Sciatic nerve (tissue), 2 donors: ENCODE data around the gene RANBP3L. TPM values are rescaled to one million over a fixed set of nuclear protein-coding genes. Genes with fewer than 3 reads are reported as not detected.
"Not testable (repeated sequence)": the region's sequence is repeated elsewhere in the genome, so short reads cannot be mapped to it uniquely, and the experiment has no call there.

Source experiments
- ATAC-seq: fragments of 200-7000 bp; cut with Tn5 transposase; one replicate; pipeline ENCODE4 v1.9.1; 2020; ENCODE audit warnings: mild to moderate bottlenecking, moderate library complexity
- DNase-seq: peaks from one replicate; pipeline ENCODE4 v3.0.0-alpha.2; 2020; ENCODE audit warnings: low spot score
- intact Hi-C: fragments of 100-400 bp; cut with DNase I; formaldehyde crosslinking; loops from one replicate; pipeline ENCODE4 v1.14.2; 2022
- total RNA-seq: library from RNA; stranded (reverse); fragmentation: NEBNext Ultra II Directional; extraction: Animal tissue kit (Norgen Biotek cat#: 25700); gene quantifications from one replicate; pipeline ENCODE4 v1.2.1, GENCODE V29; 2021
- donor health status: DM: no; HTN: no; CAD: no.
- donor health status: DM: no; HTN: no; CAD: no.

Gene RANBP3L
- total RNA-seq, 1 donor from 2014 or later: 0.40 TPM

DNA sequence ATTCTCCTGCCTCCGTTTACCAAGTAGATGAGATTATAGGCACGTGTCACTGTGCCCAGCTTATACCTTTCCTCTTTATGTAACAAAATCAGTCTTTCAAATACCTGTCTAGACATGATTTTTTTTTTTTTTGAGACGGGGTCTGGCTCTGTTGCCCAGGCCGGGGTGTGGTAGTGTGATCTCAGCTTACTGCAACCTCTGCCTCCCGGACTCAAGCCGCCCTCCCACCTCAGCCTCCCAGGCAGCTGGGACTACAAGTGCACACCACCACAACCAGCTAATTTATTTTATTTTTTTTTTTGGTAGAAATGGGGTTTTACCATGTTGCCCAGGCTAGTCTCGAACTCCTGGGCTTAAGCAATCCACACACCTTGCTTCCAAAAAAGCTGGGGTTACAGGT, 73.2 kb downstream of the RANBP3L start:
- intact Hi-C loops: no loop called here
- DNase-seq (no peak), ATAC-seq (no peak)

DNA sequence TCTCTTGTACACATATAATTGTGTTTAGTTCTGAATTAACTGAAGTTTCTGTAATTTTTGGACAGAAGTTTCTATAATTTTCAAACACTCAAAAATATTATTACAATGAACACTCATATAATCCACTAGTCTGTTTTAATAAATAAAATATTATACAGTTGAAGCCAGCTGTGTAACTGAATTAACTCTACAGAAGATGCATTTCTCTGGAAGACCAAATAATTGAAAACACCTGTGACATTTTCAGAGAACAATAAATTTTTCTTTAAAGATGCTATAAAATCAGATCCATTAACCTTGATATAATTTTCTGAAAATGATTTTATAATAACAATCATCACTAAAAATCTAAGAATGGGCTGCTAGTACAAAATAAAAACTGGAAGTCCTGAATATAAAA, 74.7 kb downstream of the RANBP3L start:
- DNase-seq (no peak), ATAC-seq (no peak)
- intact Hi-C loops: no loop called here

DNA sequence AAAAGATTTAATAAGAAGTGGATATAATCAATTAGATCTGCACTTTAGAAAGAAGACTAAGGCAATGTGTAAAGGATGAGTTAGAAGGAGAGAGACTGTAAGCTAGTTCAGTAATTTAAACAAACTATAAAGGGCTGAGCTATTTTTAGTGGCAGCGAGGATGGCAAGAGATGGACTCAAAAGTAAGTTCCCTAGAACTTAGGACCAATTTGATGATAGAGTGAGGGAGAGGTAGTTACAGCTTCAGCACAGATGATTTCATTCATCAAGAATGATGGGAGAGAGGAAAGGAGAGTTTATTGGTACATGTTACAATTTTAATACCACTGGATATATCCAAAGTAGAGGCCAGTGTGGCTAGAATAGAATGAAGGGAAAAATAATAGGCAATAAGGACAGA, 79.1 kb downstream of the RANBP3L start:
- no peak for DNase-seq
- intact Hi-C loops: no loop called here
- ATAC-seq: no peak

GRCh38 chr5:36217988-36218387, 83.7 kb downstream of the RANBP3L start:
- intact Hi-C loops: no loop called here

DNA sequence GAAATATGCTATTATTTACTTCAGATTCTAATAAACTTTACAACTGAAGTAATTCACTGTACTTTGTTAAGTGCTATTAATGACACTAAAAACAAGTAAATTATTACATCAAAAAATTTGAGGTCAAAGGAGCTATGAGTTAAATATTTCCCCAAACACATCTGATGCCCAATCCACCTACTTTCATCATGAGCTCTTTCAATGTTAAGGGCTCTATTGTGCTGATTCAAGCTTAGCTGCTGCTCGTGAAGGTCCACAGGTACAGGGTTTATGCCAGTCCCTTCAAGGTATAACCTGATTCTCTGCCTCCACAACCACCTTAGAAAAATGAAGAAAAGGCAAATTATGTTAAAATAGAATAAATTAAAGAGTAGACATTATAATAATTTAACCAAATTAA, 84.1 kb downstream of the RANBP3L start:
- DNase-seq (no peak), ATAC-seq (no peak)
- intact Hi-C loops: no loop called here

More at GRCh38 chr5:36217988-36218387, 83.7 kb downstream of the RANBP3L start:
- ATAC-seq: no peak
- no peak for DNase-seq

GRCh38 chr5:36215910-36216309, 85.8 kb downstream of the RANBP3L start:
- DNase-seq: no peak
- ATAC-seq: no peak
- intact Hi-C loops: no loop called here

GRCh38 chr5:36214436-36214835, 87.3 kb downstream of the RANBP3L start:
- DNase-seq (no peak), ATAC-seq (no peak)
- intact Hi-C loops: no loop called here

GRCh38 chr5:36209664-36210063, 92.0 kb downstream of the RANBP3L start:
- ATAC-seq (no peak), DNase-seq (no peak)
- intact Hi-C loops: no loop called here

DNA sequence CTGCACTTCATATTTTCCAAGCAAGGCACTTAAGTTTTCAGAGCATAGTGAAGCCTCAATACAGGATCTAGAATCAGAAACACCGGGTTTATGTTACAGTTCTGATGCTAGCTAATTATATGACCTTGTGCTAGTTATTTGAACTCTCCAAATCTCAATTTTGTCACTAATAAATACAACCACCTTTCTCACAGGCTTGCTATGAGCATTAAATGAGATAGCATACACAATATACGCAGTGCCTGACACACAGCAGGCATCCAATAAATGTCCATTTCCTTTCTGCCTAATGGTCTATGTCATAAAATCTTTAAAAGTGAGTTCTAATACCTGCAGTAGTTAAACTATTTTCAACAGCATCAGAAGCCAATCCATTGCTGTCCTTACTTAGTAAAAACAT, 92.9 kb downstream of the RANBP3L start:
- intact Hi-C loops: no loop called here
- DNase-seq: no peak
- ATAC-seq: no peak

DNA sequence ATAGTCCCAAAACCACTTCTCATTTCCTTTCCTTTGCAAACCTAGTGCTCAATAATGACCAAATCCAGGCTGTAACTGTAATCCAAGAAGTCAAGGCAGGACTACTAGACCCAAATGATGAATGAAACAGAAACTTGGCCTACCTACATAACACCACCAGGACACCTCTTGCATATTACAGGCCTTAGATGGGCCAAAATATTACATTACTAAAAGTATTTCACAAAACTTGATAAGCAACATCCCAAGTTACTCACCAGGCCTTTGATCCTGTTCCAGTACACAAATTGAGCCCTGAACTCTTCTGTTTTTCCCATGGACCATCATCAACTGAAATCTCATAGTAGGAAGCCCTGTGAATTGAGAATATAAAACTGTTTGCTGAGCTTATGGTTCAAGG, 94.8 kb downstream of the RANBP3L start:
- intact Hi-C loops: no loop called here
- no peak for ATAC-seq

DNA sequence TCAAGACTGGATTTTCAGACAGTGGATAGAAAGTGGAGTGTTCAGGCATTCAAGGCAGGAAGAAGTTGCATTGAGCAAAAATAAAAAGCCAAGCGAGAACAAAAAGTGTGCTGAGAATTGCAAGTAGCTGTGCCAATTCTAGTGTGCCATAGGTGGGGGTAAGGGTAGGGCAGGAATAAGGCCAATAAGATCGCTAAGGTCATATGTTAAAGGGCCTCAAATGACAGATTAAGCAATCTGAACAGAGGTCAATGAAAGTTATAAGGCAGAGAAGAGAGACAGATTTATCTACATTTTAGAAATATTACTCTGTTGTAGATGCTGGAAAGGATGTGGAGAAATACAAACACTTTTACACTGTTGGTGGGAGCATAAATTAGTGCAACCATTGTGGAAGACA, 96.4 kb downstream of the RANBP3L start:
- no peak for ATAC-seq
- no peak for DNase-seq
- intact Hi-C loops: no loop called here

More for the DNA sequence above, 94.8 kb downstream of the RANBP3L start:
- no peak for DNase-seq

DNA sequence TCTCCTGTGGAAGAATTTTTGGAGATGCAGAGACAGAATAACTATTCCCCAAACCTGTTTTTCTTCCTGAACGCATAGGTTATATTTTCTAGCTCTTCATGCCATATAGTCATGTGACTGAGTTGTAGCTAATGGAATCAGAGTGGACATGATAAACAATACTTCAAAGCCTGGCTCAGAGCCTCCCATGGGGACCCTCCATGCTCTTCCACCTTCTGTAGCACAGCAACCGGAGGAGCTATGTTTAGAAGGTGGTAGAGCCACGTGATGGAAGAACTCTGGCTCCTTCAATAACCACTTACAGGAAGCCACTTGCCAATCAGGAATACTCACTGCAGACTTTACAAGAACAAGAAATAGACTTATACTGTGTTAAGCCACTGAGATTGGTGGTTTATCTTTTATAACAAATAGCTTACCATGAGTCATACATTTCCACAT, 99.2 kb downstream of the RANBP3L start:
- ATAC-seq: no peak
- intact Hi-C loops: no loop called here
- DNase-seq: no peak

DNA sequence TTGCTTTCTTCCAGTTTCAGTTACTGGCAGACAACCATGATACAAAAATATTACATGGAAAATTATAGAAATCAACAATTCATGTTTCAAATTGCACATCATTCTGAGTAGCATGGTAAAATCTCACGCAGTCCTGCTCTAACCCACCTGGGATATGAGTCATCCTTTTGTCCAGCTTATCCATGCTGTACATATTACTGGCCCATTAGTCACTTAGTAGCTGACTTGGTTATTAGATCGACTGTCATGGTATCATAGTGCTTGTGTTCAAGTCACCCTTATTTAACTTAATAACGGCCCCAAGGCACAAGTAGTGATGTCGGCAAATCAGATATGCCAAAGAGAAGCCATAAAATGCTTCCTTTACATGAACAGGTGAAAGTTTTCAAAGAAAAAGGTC, 101.2 kb downstream of the RANBP3L start:
- DNase-seq (no peak), ATAC-seq (no peak)
- intact Hi-C loops: no loop called here

DNA sequence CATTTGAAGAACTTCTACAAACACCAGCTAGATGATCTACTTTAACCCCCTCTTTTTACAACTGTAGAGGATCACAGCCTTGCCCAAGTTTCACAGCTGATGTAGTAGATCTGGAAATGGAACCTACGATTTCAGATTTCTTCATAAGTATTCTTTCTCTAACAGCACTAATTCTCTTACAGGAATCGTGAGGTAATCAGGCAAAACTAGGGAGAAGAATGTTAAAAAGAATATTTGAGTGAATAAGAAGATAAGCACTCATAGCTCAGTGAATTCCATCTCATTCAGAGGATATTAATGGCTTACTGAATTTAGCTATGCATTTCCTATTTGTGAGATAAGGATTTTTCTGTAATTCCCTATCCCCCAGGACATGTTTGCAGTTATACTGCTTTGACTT, 102.1 kb downstream of the RANBP3L start:
- DNase-seq: no peak
- no peak for ATAC-seq
- intact Hi-C loops: no loop called here

- intact Hi-C loops, DNase-seq, ATAC-seq: not testable (repeated sequence)
Observed at GRCh38 chr5:36198783-36199182, 102.9 kb downstream of the RANBP3L start.

Other genes with a start within 250 kb of the RANBP3L start
- gene UGT3A2, start 235.0 kb downstream of the RANBP3L start, total RNA-seq: not detected
- gene LMBRD2, start 150.0 kb downstream of the RANBP3L start, total RNA-seq: 18.5 TPM
- 17.3 TPM for gene SKP2, start 149.8 kb downstream of the RANBP3L start, total RNA-seq
- gene NADK2, start 60.0 kb downstream of the RANBP3L start, total RNA-seq: 39.9 TPM